Memory B cell (primary cell): Measurements from ENCODE around the gene TAF1B.
"Not testable (repeated sequence)": the region's sequence is repeated elsewhere in the genome, so short reads cannot be mapped to it uniquely, and the experiment has no call there.

Experiments
- ATAC-seq: fragments of 150-1000 bp; cut with Tn5 transposase; 2 replicates; pipeline ENCODE4 v1.10.0; 2021; ENCODE audit warnings: low read depth, mild to moderate bottlenecking, moderate library complexity
- DNase-seq, 2 donors: peaks; one replicate each; pipeline ENCODE4 v3.0.0; 2022; ENCODE audit warnings: low spot score in 2 of 2
- H3K27ac Mint-ChIP-seq: one replicate; pipeline ENCODE4 v1.8.0; 2022; ENCODE audit warnings: mild to moderate bottlenecking, moderate library complexity, mixed read lengths
- H3K27me3 Mint-ChIP-seq: one replicate; pipeline ENCODE4 v1.8.0; 2022; ENCODE audit warnings: mixed read lengths
- H3K36me3 Mint-ChIP-seq: one replicate; pipeline ENCODE4 v1.8.0; 2022; ENCODE audit warnings: mild to moderate bottlenecking, mixed read lengths
- H3K4me1 Mint-ChIP-seq: one replicate; pipeline ENCODE4 v1.8.0; 2022; ENCODE audit warnings: mixed read lengths
- H3K4me3 Mint-ChIP-seq: one replicate; pipeline ENCODE4 v1.8.0; 2022; ENCODE audit warnings: mild to moderate bottlenecking, moderate library complexity, mixed read lengths
- H3K9me3 Mint-ChIP-seq: one replicate; pipeline ENCODE4 v1.8.0; 2022; ENCODE audit warnings: mixed read lengths

The TAF1B gene

DNA sequence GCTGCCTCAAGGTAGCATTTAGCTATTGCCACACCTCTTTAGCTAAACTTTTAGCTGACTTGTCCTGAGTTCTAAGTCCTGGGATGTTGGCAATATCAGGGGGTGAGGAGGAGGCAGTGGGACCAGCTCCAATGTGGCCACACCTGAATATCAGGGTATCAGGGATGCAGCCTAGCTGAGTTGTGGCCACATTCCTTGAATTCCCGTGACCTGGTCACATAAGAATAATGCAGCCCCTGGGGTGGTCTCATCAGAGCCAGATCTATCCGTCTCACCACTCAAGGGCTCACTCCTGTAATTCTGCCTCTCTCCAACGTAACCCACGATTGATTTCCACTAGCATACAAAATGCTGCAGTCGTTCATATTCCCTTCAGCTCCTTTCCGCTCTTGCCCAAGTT is 11.6 kb upstream of the TAF1B start:
- Mint-ChIP-seq H3K36me3 (no peaks in the 10 kb centered on the region), H3K27me3 (peaks cover 4% of the 10 kb centered on the region), H3K4me1 (no peaks in the 10 kb centered on the region), H3K9me3 (no peaks in the 10 kb centered on the region), H3K4me3 (no peak overlapping the region), H3K27ac (no peak overlapping the region)
- no peak for DNase-seq
- no peak for ATAC-seq

- Mint-ChIP-seq H3K36me3 (no peaks in the 10 kb centered on the region), H3K4me1 (no peaks in the 10 kb centered on the region), H3K27ac (no peak overlapping the region), H3K27me3 (peaks cover 4% of the 10 kb centered on the region), H3K9me3 (no peaks in the 10 kb centered on the region), H3K4me3 (no peak overlapping the region)
- ATAC-seq: no peak
- no peak for DNase-seq
Observed at GRCh38 chr2:9832586-9832985, 10.7 kb upstream of the TAF1B start.

DNA sequence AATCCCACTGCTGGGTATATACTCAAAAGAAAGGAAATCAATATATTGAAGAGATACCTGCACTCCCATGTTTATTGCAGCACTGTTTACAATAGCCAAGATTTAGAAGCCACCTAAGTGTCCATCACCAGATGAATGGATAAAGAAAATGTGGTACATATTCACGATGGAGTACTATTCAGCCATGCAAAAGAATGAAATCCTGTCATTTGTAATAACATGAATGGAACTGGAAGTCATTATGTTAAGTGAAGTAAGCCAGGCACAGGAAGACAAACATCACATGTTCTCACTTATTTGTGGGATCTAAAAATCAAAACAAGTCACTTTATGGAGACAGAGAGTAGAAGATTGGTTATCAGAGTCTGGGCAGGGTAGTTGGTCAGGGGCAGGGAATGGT is 8.2 kb upstream of the TAF1B start:
- H3K4me1 Mint-ChIP-seq, H3K27me3 Mint-ChIP-seq, H3K36me3 Mint-ChIP-seq, H3K27ac Mint-ChIP-seq, ATAC-seq, DNase-seq, H3K4me3 Mint-ChIP-seq, H3K9me3 Mint-ChIP-seq: not testable (repeated sequence)

DNA sequence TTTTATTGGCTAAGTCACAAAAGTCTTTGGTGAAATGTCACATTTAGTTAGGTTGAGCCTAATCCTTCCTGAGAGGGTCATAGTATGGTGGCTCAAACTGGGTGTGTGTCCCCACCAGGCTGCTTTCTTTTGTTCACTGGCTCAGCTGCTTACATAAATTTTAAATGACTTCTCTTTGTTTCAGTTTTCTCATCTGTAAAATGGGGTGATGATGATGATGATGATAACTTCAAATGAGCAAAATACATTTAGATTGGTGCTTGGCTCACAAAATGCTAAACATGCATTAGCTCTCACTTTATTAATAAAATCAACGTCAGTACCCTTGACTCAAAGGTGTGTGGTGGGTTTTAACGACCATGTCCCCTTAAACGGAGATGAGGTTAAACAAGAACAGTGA is 7.2 kb upstream of the TAF1B start:
- Mint-ChIP-seq H3K27me3 (peaks cover 4% of the 10 kb centered on the region), H3K27ac (no peak overlapping the region), H3K4me1 (no peaks in the 10 kb centered on the region), H3K4me3 (no peak overlapping the region), H3K36me3 (no peaks in the 10 kb centered on the region), H3K9me3 (no peaks in the 10 kb centered on the region)
- DNase-seq (no peak), ATAC-seq (no peak)

DNA sequence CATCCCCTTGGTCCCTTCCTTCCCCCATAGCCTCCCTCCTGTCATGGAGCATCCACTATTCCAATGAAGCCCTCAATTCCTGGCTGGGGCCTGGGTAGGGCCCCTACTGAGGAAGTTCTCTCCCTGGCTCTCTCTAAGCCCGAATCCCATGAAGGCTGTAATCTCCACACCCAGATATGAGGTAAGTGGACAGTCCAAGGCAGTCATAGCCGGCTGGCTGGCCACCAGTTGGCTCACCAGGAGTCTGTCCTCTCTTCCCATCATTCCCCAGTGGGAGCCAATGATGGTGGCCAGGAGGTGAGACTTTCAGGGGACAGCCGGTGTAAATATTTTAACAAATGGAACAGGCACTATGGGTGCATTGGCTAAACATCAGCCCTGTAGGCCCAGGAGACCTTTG is 6.8 kb upstream of the TAF1B start:
- Mint-ChIP-seq H3K27ac (no peak overlapping the region), H3K9me3 (no peaks in the 10 kb centered on the region), H3K4me3 (no peak overlapping the region), H3K4me1 (no peaks in the 10 kb centered on the region), H3K27me3 (peaks cover 4% of the 10 kb centered on the region), H3K36me3 (no peaks in the 10 kb centered on the region)
- no peak for DNase-seq
- ATAC-seq: no peak

- no peaks in the 10 kb centered on the region for H3K36me3 Mint-ChIP-seq
- no peaks in the 10 kb centered on the region for H3K9me3 Mint-ChIP-seq
- ATAC-seq (no peak), DNase-seq (no peak)
- no peaks in the 10 kb centered on the region for H3K4me1 Mint-ChIP-seq
- H3K4me3 Mint-ChIP-seq: no peak overlapping the region
- H3K27ac Mint-ChIP-seq: no peak overlapping the region
- H3K27me3 Mint-ChIP-seq: no peaks in the 10 kb centered on the region
Observed at GRCh38 chr2:9837451-9837850, 5.8 kb upstream of the TAF1B start.

DNA sequence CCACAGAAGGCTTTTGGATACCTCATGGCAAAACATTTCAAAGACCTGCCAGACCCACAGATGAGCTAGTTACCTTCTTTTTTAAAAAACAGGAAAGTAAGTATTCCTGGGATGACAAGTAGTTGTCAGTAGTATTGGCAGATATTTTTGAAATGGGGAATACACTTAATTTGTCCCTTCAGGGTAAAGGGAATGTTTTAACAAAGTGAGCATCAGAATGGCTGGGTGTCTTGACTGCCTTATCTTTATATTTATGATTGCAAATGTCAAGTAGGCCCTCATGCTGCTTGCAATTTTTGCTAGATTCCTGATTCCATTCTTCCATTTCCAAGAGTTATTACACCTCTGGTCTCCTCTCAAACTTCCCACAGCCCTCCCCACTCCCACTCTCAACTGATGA is 4.9 kb upstream of the TAF1B start:
- DNase-seq: no peak
- Mint-ChIP-seq H3K4me1 (peaks cover 3% of the 10 kb centered on the region), H3K9me3 (no peaks in the 10 kb centered on the region), H3K36me3 (no peaks in the 10 kb centered on the region), H3K4me3 (no peak overlapping the region), H3K27ac (no peak overlapping the region), H3K27me3 (no peaks in the 10 kb centered on the region)
- ATAC-seq: no peak

DNA sequence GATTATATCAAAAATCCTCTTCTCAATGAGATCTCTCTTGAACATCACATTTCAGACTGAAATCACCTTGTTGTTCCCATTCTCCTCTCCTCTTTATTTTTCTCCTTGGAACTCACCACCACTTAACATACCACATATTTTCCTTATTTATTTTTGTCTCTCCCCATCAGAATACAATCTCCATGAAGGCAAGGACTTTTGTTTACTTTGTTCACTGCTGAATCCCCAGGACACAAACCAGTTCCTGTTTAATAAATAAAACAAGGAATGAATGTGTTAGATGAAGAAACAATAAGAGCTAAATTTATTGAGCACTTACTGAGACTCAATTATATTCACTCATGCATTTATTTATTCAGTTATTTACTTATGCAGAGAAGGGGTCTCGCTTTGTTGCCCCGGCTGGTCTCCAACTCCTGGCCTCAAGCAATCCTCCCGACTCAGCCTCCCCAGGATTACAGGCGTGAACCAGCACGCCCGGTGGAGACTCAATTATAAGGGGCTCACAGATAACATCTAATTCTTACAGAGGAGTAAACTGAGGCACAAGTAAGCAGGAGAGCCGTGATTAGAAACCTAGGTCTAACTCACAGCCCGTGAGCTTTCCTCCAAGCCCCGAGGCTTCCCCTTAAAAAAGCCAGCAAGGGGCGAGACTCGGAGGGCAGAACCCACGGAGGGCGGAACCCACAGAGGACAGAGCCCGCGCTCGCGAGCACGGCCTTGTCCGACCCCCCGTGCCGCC is 616 bp upstream of the TAF1B start:
- H3K36me3 Mint-ChIP-seq: peaks cover 9% of the 10 kb centered on the region
- no peaks in the 10 kb centered on the region for H3K27me3 Mint-ChIP-seq
- H3K9me3 Mint-ChIP-seq: no peaks in the 10 kb centered on the region
- peaks cover 24% of the 10 kb centered on the region for H3K4me1 Mint-ChIP-seq
- ATAC-seq (no peak), DNase-seq (no peak)
- peak overlapping the region; percentile 94 for H3K4me3 Mint-ChIP-seq
- peak overlapping the region; percentile 91 for H3K27ac Mint-ChIP-seq

DNA sequence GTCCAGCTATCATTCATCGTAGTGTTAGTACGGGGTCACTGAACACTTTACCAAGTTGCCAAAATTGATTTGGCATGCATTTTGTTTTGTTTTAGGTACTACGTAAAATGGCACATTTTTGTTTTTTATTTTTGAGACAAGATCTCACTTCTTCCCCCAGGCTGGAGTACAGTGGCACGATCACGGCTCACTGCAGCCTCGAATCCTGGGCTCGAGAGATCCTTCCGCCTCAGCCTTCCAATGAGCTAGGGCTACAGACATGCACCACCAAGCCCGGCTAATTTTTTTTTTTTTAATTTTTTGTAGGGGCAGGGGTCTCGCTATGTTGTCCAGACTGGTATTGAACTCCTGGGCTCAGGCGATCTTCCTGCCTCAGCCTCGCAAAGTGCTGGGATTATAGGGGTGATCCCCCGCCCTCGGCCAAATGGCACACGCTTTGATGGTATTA is 786 bp downstream of the TAF1B start:
- Mint-ChIP-seq H3K27ac (peak overlapping the region; percentile 1), H3K9me3 (no peaks in the 10 kb centered on the region)

GRCh38 chr2:9844576-9844975 is 1.3 kb downstream of the TAF1B start:
- Mint-ChIP-seq H3K9me3 (no peaks in the 10 kb centered on the region), H3K4me3 (peak overlapping the region; percentile 94), H3K4me1 (peaks cover 24% of the 10 kb centered on the region), H3K36me3 (peaks cover 13% of the 10 kb centered on the region), H3K27ac (peak overlapping the region; percentile 1), H3K27me3 (no peaks in the 10 kb centered on the region)
- DNase-seq (no peak), ATAC-seq (no peak)

More for the DNA sequence above, 786 bp downstream of the TAF1B start:
- DNase-seq: no peak
- ATAC-seq: no peak
- H3K27me3 Mint-ChIP-seq: no peaks in the 10 kb centered on the region
- H3K36me3 Mint-ChIP-seq: peaks cover 13% of the 10 kb centered on the region
- peak overlapping the region; percentile 94 for H3K4me3 Mint-ChIP-seq
- peaks cover 24% of the 10 kb centered on the region for H3K4me1 Mint-ChIP-seq

DNA sequence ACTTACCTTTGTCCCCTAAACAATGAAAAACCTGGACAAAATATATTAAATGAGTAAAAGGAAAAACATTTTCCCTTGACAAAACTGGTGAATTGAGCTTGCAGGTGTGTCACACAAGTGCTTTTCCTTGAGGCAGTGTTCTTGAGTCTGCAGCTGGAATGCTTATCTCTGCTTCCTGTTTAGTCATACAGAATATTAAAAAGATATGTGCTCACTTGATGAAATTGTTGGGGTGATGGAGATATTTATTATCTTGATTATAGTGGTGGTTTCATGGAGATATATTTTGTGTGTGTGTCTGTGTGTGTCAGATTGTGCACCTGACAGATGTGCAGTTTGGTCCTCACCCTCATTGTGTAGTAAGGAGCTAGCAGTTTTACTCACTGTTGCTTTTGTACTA is 3.3 kb downstream of the TAF1B start:
- Mint-ChIP-seq H3K27ac (no peak overlapping the region), H3K9me3 (no peaks in the 10 kb centered on the region), H3K4me3 (no peak overlapping the region), H3K4me1 (peaks cover 24% of the 10 kb centered on the region), H3K27me3 (no peaks in the 10 kb centered on the region), H3K36me3 (peaks cover 19% of the 10 kb centered on the region)
- DNase-seq (no peak), ATAC-seq (no peak)

- no peak overlapping the region for H3K27ac Mint-ChIP-seq
- peaks cover 24% of the 10 kb centered on the region for H3K4me1 Mint-ChIP-seq
- H3K27me3 Mint-ChIP-seq: no peaks in the 10 kb centered on the region
- H3K4me3 Mint-ChIP-seq: no peak overlapping the region
- no peak for ATAC-seq
- DNase-seq: no peak
- no peaks in the 10 kb centered on the region for H3K9me3 Mint-ChIP-seq
- peaks cover 22% of the 10 kb centered on the region for H3K36me3 Mint-ChIP-seq
Observed at GRCh38 chr2:9847140-9847539, 3.9 kb downstream of the TAF1B start.

- ATAC-seq (no peak), DNase-seq (no peak)
- Mint-ChIP-seq H3K27ac (no peak overlapping the region), H3K9me3 (peaks cover 5% of the 10 kb centered on the region), H3K4me3 (no peak overlapping the region), H3K27me3 (no peaks in the 10 kb centered on the region), H3K36me3 (peaks cover 45% of the 10 kb centered on the region), H3K4me1 (no peaks in the 10 kb centered on the region)
Observed at GRCh38 chr2:9852881-9853280, 9.6 kb downstream of the TAF1B start.

- no peaks in the 10 kb centered on the region for H3K27me3 Mint-ChIP-seq
- ATAC-seq: no peak
- no peak for DNase-seq
- H3K36me3 Mint-ChIP-seq: peaks cover 46% of the 10 kb centered on the region
- H3K9me3 Mint-ChIP-seq: peaks cover 12% of the 10 kb centered on the region
- H3K27ac Mint-ChIP-seq: no peak overlapping the region
- H3K4me3 Mint-ChIP-seq: no peak overlapping the region
- peaks cover 5% of the 10 kb centered on the region for H3K4me1 Mint-ChIP-seq
Observed at GRCh38 chr2:9857814-9858729, 14.8 kb downstream of the TAF1B start.
